HEK293T (cell line): ENCODE measurements around the gene NKD2.

ENCODE experiments used
- ARNT ChIP-seq: fragments of 450-650 bp; IDR thresholded peaks from 2 replicates; pipeline ENCODE4 v1.6.1; 2017; ENCODE audit warnings: mild to moderate bottlenecking
- BHLHE40 ChIP-seq: fragments of 450-650 bp; IDR thresholded peaks from 2 replicates; pipeline ENCODE4 v1.6.1; 2016; ENCODE audit warnings: mild to moderate bottlenecking, moderate library complexity, borderline replicate concordance
- CTBP1 ChIP-seq: fragments of 450-650 bp; IDR thresholded peaks from 2 replicates; pipeline ENCODE4 v1.6.1; 2016; ENCODE audit warnings: borderline replicate concordance
- ELF4 ChIP-seq: fragments of 450-650 bp; IDR thresholded peaks from 2 replicates; pipeline ENCODE4 v1.6.1; 2017; ENCODE audit warnings: antibody characterized with exemption
- FOXA1 ChIP-seq: fragments of 450-650 bp; IDR thresholded peaks from 2 replicates; pipeline ENCODE4 v1.6.1; 2016; ENCODE audit warnings: mild to moderate bottlenecking
- FOXM1 ChIP-seq: fragments of 450-650 bp; IDR thresholded peaks from 2 replicates; pipeline ENCODE4 v1.6.1; 2017; ENCODE audit warnings: mild to moderate bottlenecking, borderline replicate concordance
- HDGF ChIP-seq: fragments of 450-650 bp; IDR thresholded peaks from 2 replicates; pipeline ENCODE4 v1.6.1; 2017; ENCODE audit warnings: antibody characterized with exemption, borderline replicate concordance
- L3MBTL2 ChIP-seq: fragments of 450-650 bp; conservative IDR thresholded peaks from 2 replicates; pipeline ENCODE4 v1.6.1; 2016; ENCODE audit warnings: mild to moderate bottlenecking
- LEF1 ChIP-seq: fragments of 450-650 bp; IDR thresholded peaks from 2 replicates; pipeline ENCODE4 v1.6.1; 2017; ENCODE audit warnings: mild to moderate bottlenecking, borderline replicate concordance
- NFRKB ChIP-seq: fragments of 450-650 bp; IDR thresholded peaks from 2 replicates; pipeline ENCODE4 v1.6.1; 2016; ENCODE audit warnings: mild to moderate bottlenecking, moderate library complexity
- PKNOX1 ChIP-seq: fragments of 450-650 bp; IDR thresholded peaks from 2 replicates; pipeline ENCODE4 v1.6.1; 2016
- SP1 ChIP-seq: fragments of 450-650 bp; IDR thresholded peaks from 2 replicates; pipeline ENCODE4 v1.6.1; 2017
- SUZ12 ChIP-seq: fragments of 450-650 bp; IDR thresholded peaks from 2 replicates; pipeline ENCODE4 v1.6.1; 2016; ENCODE audit warnings: mild to moderate bottlenecking
- ZNF384 ChIP-seq: fragments of 450-650 bp; IDR thresholded peaks from 2 replicates; pipeline ENCODE4 v1.6.1; 2016

GRCh38 chr5:961711-962240, 46.8 kb upstream of the NKD2 start:
- TF ChIP-seq PKNOX1 (no peak), NFRKB (no peak), SUZ12 (no peak), CTBP1 (no peak), ARNT (no peak), ELF4 (no peak), FOXM1 (no peak), BHLHE40 (no peak), LEF1 (no peak), FOXA1 (no peak), SP1 (no peak), HDGF (no peak), ZNF384 (no peak), L3MBTL2 (no peak)
